Activated T-helper 1 cell treated with anti-CD3 and anti-CD28 coated beads, Interleukin-2, amount 50 U/mL, for 16 hours (primary cell): ENCODE measurements around the gene ADGRD1.

Experiments used
- DNase-seq, 2 donors: peaks; one replicate each; pipeline ENCODE4 v3.0.0-alpha.2; 2020; ENCODE audit warnings: low read depth in 1 of 2, low spot score in 1 of 2

The ADGRD1 gene

GRCh38 chr12:130965214-130965613, 11.5 kb downstream of the ADGRD1 start:
- no peak for DNase-seq

- no peak for DNase-seq
Measured at GRCh38 chr12:130965668-130966067, 12.0 kb downstream of the ADGRD1 start.

GRCh38 chr12:130966443-130967030, 12.8 kb downstream of the ADGRD1 start:
- no peak for DNase-seq

- DNase-seq: no peak
Measured at GRCh38 chr12:130967636-130968035, 13.9 kb downstream of the ADGRD1 start.

GRCh38 chr12:130968611-130969010, 14.9 kb downstream of the ADGRD1 start:
- DNase-seq: no peak

- no peak for DNase-seq
Measured at GRCh38 chr12:130969223-130969622, 15.5 kb downstream of the ADGRD1 start.

- DNase-seq: no peak
Measured at GRCh38 chr12:130970165-130970907, 16.6 kb downstream of the ADGRD1 start.

GRCh38 chr12:130970908-130971233, 17.2 kb downstream of the ADGRD1 start:
- DNase-seq: no peak

GRCh38 chr12:130971925-130972585, 18.3 kb downstream of the ADGRD1 start:
- DNase-seq: no peak

GRCh38 chr12:130972586-130972950, 18.9 kb downstream of the ADGRD1 start:
- DNase-seq: no peak

GRCh38 chr12:130973109-130973508, 19.4 kb downstream of the ADGRD1 start:
- DNase-seq: no peak

- no peak for DNase-seq
Measured at GRCh38 chr12:130973906-130974305, 20.2 kb downstream of the ADGRD1 start.

GRCh38 chr12:130975116-130975515, 21.4 kb downstream of the ADGRD1 start:
- no peak for DNase-seq

GRCh38 chr12:130976171-130976720, 22.5 kb downstream of the ADGRD1 start:
- no peak for DNase-seq

- no peak for DNase-seq
Measured at GRCh38 chr12:130977046-130977742, 23.5 kb downstream of the ADGRD1 start.

- DNase-seq: no peak
Measured at GRCh38 chr12:130977743-130978095, 24.0 kb downstream of the ADGRD1 start.

- DNase-seq: no peak
Measured at GRCh38 chr12:130978785-130979184, 25.1 kb downstream of the ADGRD1 start.

- DNase-seq: no peak
Measured at GRCh38 chr12:130981074-130981742, 27.5 kb downstream of the ADGRD1 start.

GRCh38 chr12:130981911-130982310, 28.2 kb downstream of the ADGRD1 start:
- DNase-seq: no peak

GRCh38 chr12:130982565-130983225, 29.0 kb downstream of the ADGRD1 start:
- no peak for DNase-seq
